GM12865 (cell line): Measurements from ENCODE around the gene SASH1.

Experiments used
- DNase-seq: peaks from one replicate; pipeline ENCODE4 v3.0.0; 2010; ENCODE audit warnings: low read depth
- H3K4me3 ChIP-seq: 2 replicates; pipeline ENCODE4 v1.5.1; 2011; ENCODE audit warnings: mild to moderate bottlenecking, low read depth, low read length, control low read depth
- CTCF ChIP-seq: IDR thresholded peaks from 2 replicates; pipeline ENCODE4 v1.5.1; 2011; ENCODE audit warnings: low read length, control low read depth, low read depth, inconsistent platforms; ENCODE audit not compliant: insufficient read depth; ENCODE audit errors: missing control alignments

Gene SASH1

GRCh38 chr6:148470606-148471465 lies 128.2 kb downstream of the SASH1 start:
- peak; percentile 14 for DNase-seq
- no peak for TF ChIP-seq CTCF

GRCh38 chr6:148471624-148472159 lies 129.1 kb downstream of the SASH1 start:
- TF ChIP-seq CTCF, result no peak
- H3K4me3 ChIP-seq, result no peak overlapping the region
- DNase-seq, result no peak

More at GRCh38 chr6:148470606-148471465, 128.2 kb downstream of the SASH1 start:
- H3K4me3 ChIP-seq, result no peak overlapping the region

- no peak for DNase-seq
- no peak for TF ChIP-seq CTCF
- no peak overlapping the region for H3K4me3 ChIP-seq
Observed at GRCh38 chr6:148472171-148473105, 129.8 kb downstream of the SASH1 start.

- DNase-seq, result no peak
- H3K4me3 ChIP-seq, result no peak overlapping the region
- no peak for TF ChIP-seq CTCF
Observed at GRCh38 chr6:148479497-148479896, 136.9 kb downstream of the SASH1 start.

- DNase-seq, result no peak
- no peak for TF ChIP-seq CTCF
- H3K4me3 ChIP-seq, result no peak overlapping the region
Observed at GRCh38 chr6:148487461-148487860, 144.8 kb downstream of the SASH1 start.

GRCh38 chr6:148491638-148492251 lies 149.1 kb downstream of the SASH1 start:
- no peak for DNase-seq
- TF ChIP-seq CTCF, result no peak
- no peak overlapping the region for H3K4me3 ChIP-seq
